HepG2 (cell line): ENCODE data around the gene CCDC157. TPM values are rescaled to one million over a fixed set of nuclear protein-coding genes. Genes with fewer than 3 reads are reported as not detected.
A peak's percentile ranks its signal among the peaks of the same experiment; 100 is the strongest.

ENCODE experiments used
- ARHGAP35 ChIP-seq: sonication (generic); formaldehyde crosslinking; IDR thresholded peaks from 2 replicates; pipeline ENCODE4 v1.9.0; 2022; ENCODE audit warnings: mild to moderate bottlenecking, inconsistent platforms, moderate library complexity, missing genetic modification reagents, borderline replicate concordance
- CENPT ChIP-seq: sonication (generic); formaldehyde crosslinking; IDR thresholded peaks from 2 replicates; pipeline ENCODE4 v1.8.0; 2022; ENCODE audit warnings: low read depth, mild to moderate bottlenecking, moderate library complexity, missing genetic modification reagents
- EEA1 ChIP-seq: sonication (generic); formaldehyde crosslinking; IDR thresholded peaks from 2 replicates; pipeline ENCODE4 v1.5.1; 2020; ENCODE audit warnings: mild to moderate bottlenecking, missing genetic modification reagents, borderline replicate concordance
- GATA4 ChIP-seq: sonication (generic); IDR thresholded peaks from 2 replicates; pipeline ENCODE4 v1.6.1; 2016; ENCODE audit warnings: antibody characterized with exemption, low read depth, borderline replicate concordance
- GLMP ChIP-seq: sonication (generic); formaldehyde crosslinking; IDR thresholded peaks from 2 replicates; pipeline ENCODE4 v1.9.0; 2021; ENCODE audit warnings: missing genetic modification reagents, mild to moderate bottlenecking, borderline replicate concordance
- KIAA2018 ChIP-seq: sonication (generic); formaldehyde crosslinking; IDR thresholded peaks from 2 replicates; pipeline ENCODE4 v1.5.0; 2020; ENCODE audit warnings: mild to moderate bottlenecking, missing genetic modification reagents, borderline replicate concordance
- MXD1 ChIP-seq: sonication (generic); formaldehyde crosslinking; IDR thresholded peaks from 2 replicates; pipeline ENCODE4 v1.4.0; 2020; ENCODE audit warnings: mild to moderate bottlenecking, missing genetic modification reagents
- NFKBIZ ChIP-seq: IDR thresholded peaks from 2 replicates; pipeline ENCODE4 v1.6.1; 2018; ENCODE audit warnings: missing genetic modification reagents, missing compliant biosample characterization
- PHF5A ChIP-seq: IDR thresholded peaks from one replicate; pipeline ENCODE4 v1.6.1; 2018; ENCODE audit warnings: low read depth, missing genetic modification reagents; ENCODE audit not compliant: unreplicated experiment
- PITX1 ChIP-seq: sonication (generic); formaldehyde crosslinking; IDR thresholded peaks from 2 replicates; pipeline ENCODE4 v1.5.1; 2020; ENCODE audit warnings: mild to moderate bottlenecking, missing genetic modification reagents
- RXRA ChIP-seq: sonication (generic); formaldehyde crosslinking; IDR thresholded peaks from 2 replicates; pipeline ENCODE4 v1.5.1; 2020; ENCODE audit warnings: missing genetic modification reagents
- SNAI1 ChIP-seq: sonication (generic); formaldehyde crosslinking; IDR thresholded peaks from 2 replicates; pipeline ENCODE4 v1.5.0; 2020; ENCODE audit warnings: mild to moderate bottlenecking, missing genetic modification reagents, borderline replicate concordance
- SP5 ChIP-seq: IDR thresholded peaks from 2 replicates; pipeline ENCODE4 v1.6.1; 2016; ENCODE audit warnings: low read depth, borderline replicate concordance
- ZNF362 ChIP-seq: sonication (generic); formaldehyde crosslinking; IDR thresholded peaks from 2 replicates; pipeline ENCODE4 v1.4.0; 2020; ENCODE audit warnings: missing genetic modification reagents, mild to moderate bottlenecking, borderline replicate concordance
- ZNF367 ChIP-seq: sonication (generic); formaldehyde crosslinking; IDR thresholded peaks from 2 replicates; pipeline ENCODE4 v1.4.0; 2020; ENCODE audit warnings: missing genetic modification reagents, borderline replicate concordance
- ZNF598 ChIP-seq: sonication (generic); formaldehyde crosslinking; IDR thresholded peaks from 2 replicates; pipeline ENCODE4 v1.5.1; 2020; ENCODE audit warnings: mild to moderate bottlenecking, missing genetic modification reagents, borderline replicate concordance
- ZNF629 ChIP-seq: sonication (generic); formaldehyde crosslinking; conservative IDR thresholded peaks from 2 replicates; pipeline ENCODE4 v1.5.0; 2020; ENCODE audit warnings: missing genetic modification reagents
- ZSCAN20 ChIP-seq: sonication (generic); formaldehyde crosslinking; IDR thresholded peaks from 2 replicates; pipeline ENCODE4 v1.4.0; 2020; ENCODE audit warnings: missing genetic modification reagents, mild to moderate bottlenecking, borderline replicate concordance
- polyA plus RNA-seq, 8 experiments: library from polyadenylated mRNA; depleted of rRNA in 3 of 8; stranded (reverse) in 7 of 8; unstranded in 1 of 8; fragments of >200 nt; fragmentation: Illumina TruSeq in 4 of 8; extraction: Trizol in 4 of 8; gene quantifications; 2 replicates each; pipeline versions ENCODE4 v1.2.1 to v1.2.3, GENCODE V29; 2011 to 2016; ENCODE audit warnings: low read depth in 4 of 8, missing spikeins in 1 of 8, mixed read lengths in 1 of 8; ENCODE audit not compliant: insufficient read depth in 1 of 8
- total RNA-seq, 5 experiments: library from RNA; depleted of rRNA; stranded (reverse); fragments of >200 nt; fragmentation: Illumina TruSeq; extraction: Trizol; gene quantifications; 2 replicates each; pipeline ENCODE4 v1.2.3, GENCODE V29; 2016; ENCODE audit warnings: low read depth in 1 of 5

CCDC157 gene
- total and polyA plus RNA-seq, 2 of the 13 experiments (the other 11 are each of a cell fraction or from before 2014, with no cell fraction given), result 1.4 to 1.6 TPM

GRCh38 chr22:30423301-30423958 is 66.6 kb downstream of the CCDC157 start (continued):
- TF ChIP-seq KIAA2018 (no peak), MXD1 (CRISPR knock-in tag) (peak; percentile 90), SP5 (CRISPR knock-in tag) (no peak), ZNF367 (CRISPR knock-in tag) (peak; percentile 77; the same call in 1 of the 2 replicates), ZNF598 (peak; percentile 66; the same call in 1 of the 2 replicates), SNAI1 (CRISPR knock-in tag) (no peak), RXRA (CRISPR knock-in tag) (peak; percentile 55; the same call in 1 of the 2 replicates), ZNF362 (CRISPR knock-in tag) (no peak; the same call in 1 of the 2 replicates), PITX1 (CRISPR knock-in tag) (peak; percentile 47; the same call in 1 of the 2 replicates), ARHGAP35 (CRISPR knock-in tag) (0 out of 2 replicates have a peak, but pooled peaks have one; percentile 19), NFKBIZ (CRISPR knock-in tag) (no peak), PHF5A (CRISPR knock-in tag) (no peak), ZSCAN20 (CRISPR knock-in tag) (peak; percentile 83), ZNF629 (CRISPR knock-in tag) (peak; percentile 37; the same call in 1 of the 2 replicates), CENPT (no peak), EEA1 (CRISPR knock-in tag) (0 out of 2 replicates have a peak, but pooled peaks have one; percentile 3), GLMP (CRISPR knock-in tag) (no peak; the same call in 1 of the 2 replicates), GATA4 (peak; percentile 28; the same call in 1 of the 2 replicates)
